PC-3 (cell line): ENCODE measurements around the gene PAFAH2.

Source experiments
- CTCF ChIP-seq: fragments of 300-600 bp; sonication (generic); conservative IDR thresholded peaks from 2 replicates; pipeline ENCODE4 v1.5.1; 2017; ENCODE audit warnings: antibody characterized with exemption, low read depth, mild to moderate bottlenecking, low read length
- EZH2 ChIP-seq: fragments of 300-600 bp; sonication (generic); IDR thresholded peaks from one replicate; pipeline ENCODE4 v1.6.1; 2017; ENCODE audit warnings: antibody characterized with exemption, mild to moderate bottlenecking, low read length; ENCODE audit not compliant: unreplicated experiment

DNA sequence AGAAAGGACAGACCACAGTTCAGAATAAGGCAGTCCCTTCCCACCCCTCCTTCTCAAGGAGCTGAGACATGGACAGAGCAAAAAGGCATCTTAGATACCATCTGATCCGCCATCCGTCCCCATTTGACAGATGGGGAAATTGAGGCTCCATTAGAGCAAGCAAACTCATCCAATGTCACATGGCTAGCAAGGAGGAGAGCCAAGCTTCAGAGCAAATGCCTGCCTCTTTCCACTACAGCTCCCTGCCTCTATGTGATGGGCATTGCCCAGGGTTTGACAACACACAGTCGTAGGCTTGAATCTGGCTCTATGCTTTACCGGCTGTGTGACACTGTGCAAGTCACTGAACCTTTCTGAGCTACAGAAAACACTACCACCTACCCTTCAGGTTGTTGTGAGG, 44.1 kb upstream of the PAFAH2 start:
- TF ChIP-seq CTCF = no peak
- no peak for TF ChIP-seq EZH2
